K562 (cell line): Measurements from ENCODE around the gene SPINK4. TPM values are rescaled to one million over a fixed set of nuclear protein-coding genes. Genes with fewer than 3 reads are reported as not detected.
A peak's percentile ranks its signal among the peaks of the same experiment; 100 is the strongest.

Experiments
- ATAC-seq: fragments of 200-7000 bp; cut with Tn5 transposase; 3 replicates; pipeline ENCODE4 v1.9.1; 2020; ENCODE audit warnings: moderate library complexity
- BruUV-seq: library from RNA; stranded (reverse); fragments of 400-500 nt; replicated peaks from 2 replicates; lab custom pipeline; 2021; lab: Mats Ljungman, UMichigan
- CTCF ChIA-PET: fragments of 300-600 bp; formaldehyde crosslinking; extraction: SDS; loops from one replicate; lab custom pipeline; 2021; ENCODE audit warnings: low intra/inter-chr PET ratio; lab: Yijun Ruan, JAX
- POLR2A ChIA-PET: fragments of 300-600, 350-650 bp; sonication (Branson Sonifier 250); formaldehyde crosslinking; extraction: SDS; loops from one replicate; lab custom pipeline; 2021; ENCODE audit warnings: antibody characterized with exemption, inconsistent platforms; lab: Yijun Ruan, JAX
- DNase-seq, 4 experiments: peaks; one replicate each; pipeline versions ENCODE4 v3.0.0 to v3.0.0-alpha.2; 2011 to 2018; ENCODE audit warnings: low spot score in 3 of 4, mixed read lengths in 3 of 4; ENCODE audit errors: extremely low read depth in 1 of 4
- FAIRE-seq: peaks from 2 replicates; lab custom pipeline; 2011; peaks lifted over from hg19 to GRCh38; lab: Jason Lieb, UNC
- H2AFZ ChIP-seq: 2 replicates; pipeline ENCODE4 v1.6.0; 2011; ENCODE audit warnings: low read depth, low read length, control low read depth, inconsistent platforms
- H3K27ac ChIP-seq: fragments of 200-600 bp; 3 replicates; pipeline ENCODE4 v1.8.0; 2011; ENCODE audit warnings: low read depth, mild to moderate bottlenecking, control low read depth, inconsistent platforms, low read length, moderate library complexity, mixed read lengths; ENCODE audit errors: extremely low read depth
- H3K27me3 ChIP-seq, 2 experiments: fragments of 300-600 bp in 1 of 2; 2 replicates in 1 of 2; 3 replicates in 1 of 2; pipeline versions ENCODE4 v1.6.0 to v1.8.0; 2011; ENCODE audit warnings: inconsistent platforms in 2 of 2, low read length in 2 of 2, mild to moderate bottlenecking in 1 of 2, mixed read lengths in 1 of 2, moderate library complexity in 1 of 2; ENCODE audit not compliant: control insufficient read depth in 2 of 2, insufficient read depth in 2 of 2
- H3K36me3 ChIP-seq: fragments of 300-600 bp; 3 replicates; pipeline ENCODE4 v1.8.0; 2011; ENCODE audit warnings: mild to moderate bottlenecking, low read length, inconsistent platforms; ENCODE audit not compliant: control insufficient read depth, insufficient read depth
- H3K4me1 ChIP-seq, 2 experiments: fragments of 200-600 bp in 1 of 2; replicated peaks in 1 of 2; 2 replicates in 1 of 2; 3 replicates in 1 of 2; pipeline versions ENCODE4 v1.5.1 to v1.8.0; 2011; ENCODE audit warnings: inconsistent platforms in 2 of 2, low read length in 2 of 2, mild to moderate bottlenecking in 1 of 2, mixed read lengths in 1 of 2, moderate library complexity in 1 of 2; ENCODE audit not compliant: control insufficient read depth in 2 of 2, insufficient read depth in 2 of 2
- H3K4me2 ChIP-seq: 2 replicates; pipeline ENCODE4 v1.6.1; 2011; ENCODE audit warnings: low read length, control low read depth, inconsistent platforms, mixed read lengths; ENCODE audit not compliant: insufficient read depth
- H3K4me3 ChIP-seq: fragments of 200-600 bp; sonication (generic), shearing (Covaris generic); 2 replicates; pipeline ENCODE4 v1.5.1; 2016; ENCODE audit warnings: control low read depth, inconsistent platforms
- H3K79me2 ChIP-seq: fragments of 200-600 bp; 3 replicates; pipeline ENCODE4 v1.8.0; 2011; ENCODE audit warnings: low read length, inconsistent platforms; ENCODE audit not compliant: control insufficient read depth, insufficient read depth
- H3K9ac ChIP-seq, 2 experiments: 2 replicates each; pipeline versions ENCODE4 v1.6.0 to v1.6.1; 2011; ENCODE audit warnings: low read depth in 2 of 2, low read length in 2 of 2, control low read depth in 1 of 2, inconsistent platforms in 1 of 2, mild to moderate bottlenecking in 1 of 2, mixed read lengths in 1 of 2; ENCODE audit not compliant: insufficient read depth in 1 of 2
- H3K9me1 ChIP-seq: one replicate; pipeline ENCODE4 v1.6.0; 2011; ENCODE audit warnings: inconsistent platforms, mild to moderate bottlenecking, low read length, moderate library complexity; ENCODE audit not compliant: control insufficient read depth, insufficient read depth
- H3K9me3 ChIP-seq: replicated peaks from 2 replicates; pipeline ENCODE4 v1.5.1; 2011; ENCODE audit warnings: low read depth, low read length, inconsistent platforms; ENCODE audit not compliant: control insufficient read depth, insufficient read depth
- H4K20me1 ChIP-seq: replicated peaks from 2 replicates; pipeline ENCODE4 v1.6.1; 2011; ENCODE audit warnings: low read length, inconsistent platforms, mixed read lengths; ENCODE audit not compliant: control insufficient read depth, insufficient read depth
- EGR1 ChIP-seq: fragments of 450-650 bp; conservative IDR thresholded peaks from 2 replicates; pipeline ENCODE4 v1.6.1; 2017; ENCODE audit warnings: mild to moderate bottlenecking
- NEUROD1 ChIP-seq: fragments of 150-350 bp; IDR thresholded peaks from 2 replicates; pipeline ENCODE4 v1.6.1; 2014; ENCODE audit warnings: borderline replicate concordance, low read length, low read depth; ENCODE audit not compliant: partially characterized antibody
- SREBF1 ChIP-seq: fragments of 150-350 bp; IDR thresholded peaks from 2 replicates; pipeline ENCODE4 v1.6.1; 2014; ENCODE audit warnings: antibody characterized with exemption, low read depth, low read length, borderline replicate concordance
- TAF15 ChIP-seq: fragments of 200-400 bp; formaldehyde crosslinking; IDR thresholded peaks from 2 replicates; pipeline ENCODE4 v1.6.1; 2017; ENCODE audit warnings: mild to moderate bottlenecking, low read depth, low read length, moderate library complexity
- ZNF217 ChIP-seq: sonication (generic); formaldehyde crosslinking; IDR thresholded peaks from 2 replicates; pipeline ENCODE4 v1.8.0; 2022; ENCODE audit warnings: mild to moderate bottlenecking, missing genetic modification reagents
- WGBS: fragments of 100-300 bp; shearing (Covaris generic); methylation state at CpG from one replicate; pipeline ENCODE4 v1.1.6; 2016; ENCODE audit warnings: low coverage, mixed read lengths; ENCODE audit not compliant: insufficient coverage; ENCODE audit errors: missing lambda C conversion rate; 5-methylcytosine and 5-hydroxymethylcytosine counted together
- in situ Hi-C: fragments of 300-500 bp; cut with MboI; formaldehyde crosslinking; loops from 4 replicates; pipeline ENCODE4 v1.15.0; 2018; ENCODE audit warnings: inconsistent platforms, mixed read lengths
- intact Hi-C: fragments of 100-400 bp; cut with micrococcal nuclease; formaldehyde crosslinking; loops from 2 replicates; pipeline ENCODE4 v1.14.2; 2022
- polyA plus RNA-seq, 8 experiments: library from polyadenylated mRNA; depleted of rRNA in 4 of 8; stranded (reverse) in 5 of 8; unstranded in 3 of 8; fragments of >200 nt; fragmentation: Nextera tagmentation in 2 of 8; fragmentation: Illumina TruSeq in 1 of 8; extraction: Ambion mirVana in 2 of 8; extraction: Trizol in 1 of 8; gene quantifications; 2 replicates each; pipeline versions ENCODE4 v1.2.1 to v1.2.3, GENCODE V29; 2011 to 2014; ENCODE audit warnings: inconsistent platforms in 1 of 8, missing spikeins in 1 of 8
- total RNA-seq, 7 experiments: library from RNA; depleted of rRNA in 6 of 7; stranded (reverse); fragments of >200 nt in 6 of 7; fragmentation: Illumina TruSeq in 2 of 7; extraction: Trizol in 2 of 7; gene quantifications; 2 replicates each; pipeline versions ENCODE4 v1.2.1 to v1.2.3, GENCODE V29; 2011 to 2021; ENCODE audit warnings: low replicate concordance in 1 of 7
- TF ChIP-seq, protein P1 (sequence below): fragments of 250-450 bp; sonication (Bioruptor Pico); IDR thresholded peaks from 2 replicates; pipeline ENCODE4 v1.8.0; 2021; ENCODE audit warnings: mild to moderate bottlenecking, moderate library complexity
- TF ChIP-seq, protein P2 (sequence below): fragments of 200-800 bp; sonication (Bioruptor generic); IDR thresholded peaks from 2 replicates; pipeline ENCODE4 v1.6.1; 2017; ENCODE audit warnings: missing genetic modification characterization, missing compliant biosample characterization
- TF ChIP-seq, protein P3 (sequence below): fragments of 250-450 bp; sonication (Bioruptor Pico); IDR thresholded peaks from 2 replicates; pipeline ENCODE4 v1.5.0; 2020; ENCODE audit warnings: mild to moderate bottlenecking, borderline replicate concordance

SPINK4 gene
- total and polyA plus RNA-seq, 9 of the 15 experiments (the other 6 are each of a cell fraction or from before 2014, with no cell fraction given): 0.74 to 5.5 (median 2.1) TPM; not detected in 2

DNA sequence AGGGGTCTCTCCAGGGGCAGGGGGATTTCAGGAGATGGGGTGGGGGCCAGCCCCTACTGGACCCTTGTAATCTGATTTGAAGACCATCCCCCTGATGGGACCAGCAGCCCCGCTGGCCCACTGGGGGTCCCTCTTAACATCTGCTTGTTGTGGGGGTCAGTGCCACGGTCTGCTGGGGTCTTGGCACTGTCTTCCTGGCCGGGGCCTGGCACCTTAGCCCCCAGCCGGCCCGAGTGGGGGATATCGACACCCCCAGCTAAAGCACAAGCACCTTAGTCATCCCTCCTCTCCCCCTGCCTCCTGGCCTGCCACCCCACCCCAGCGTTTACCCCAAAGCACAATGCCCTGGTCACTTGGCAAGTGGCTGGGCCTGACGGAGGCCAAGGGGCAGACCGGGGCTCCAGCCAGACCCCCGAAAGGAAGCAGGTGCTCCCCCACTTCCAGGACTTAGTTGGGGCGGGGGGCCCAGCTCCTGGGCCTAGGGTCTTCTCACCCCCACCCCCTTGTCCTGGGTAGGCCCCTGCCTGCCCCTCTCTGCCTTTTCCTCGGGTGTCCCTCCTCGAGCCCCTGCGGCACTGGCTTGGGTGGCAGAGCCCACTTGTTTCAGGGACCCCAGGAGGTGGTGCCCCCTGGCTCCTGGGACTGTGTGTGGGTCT lies 49.0 kb downstream of the SPINK4 start (continued):
- no peak for TF ChIP-seq NEUROD1
- TF ChIP-seq, protein P1, sequence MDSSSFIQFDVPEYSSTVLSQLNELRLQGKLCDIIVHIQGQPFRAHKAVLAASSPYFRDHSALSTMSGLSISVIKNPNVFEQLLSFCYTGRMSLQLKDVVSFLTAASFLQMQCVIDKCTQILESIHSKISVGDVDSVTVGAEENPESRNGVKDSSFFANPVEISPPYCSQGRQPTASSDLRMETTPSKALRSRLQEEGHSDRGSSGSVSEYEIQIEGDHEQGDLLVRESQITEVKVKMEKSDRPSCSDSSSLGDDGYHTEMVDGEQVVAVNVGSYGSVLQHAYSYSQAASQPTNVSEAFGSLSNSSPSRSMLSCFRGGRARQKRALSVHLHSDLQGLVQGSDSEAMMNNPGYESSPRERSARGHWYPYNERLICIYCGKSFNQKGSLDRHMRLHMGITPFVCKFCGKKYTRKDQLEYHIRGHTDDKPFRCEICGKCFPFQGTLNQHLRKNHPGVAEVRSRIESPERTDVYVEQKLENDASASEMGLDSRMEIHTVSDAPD (CRISPR knock-in tag): no peak
- TF ChIP-seq TAF15: no peak

DNA sequence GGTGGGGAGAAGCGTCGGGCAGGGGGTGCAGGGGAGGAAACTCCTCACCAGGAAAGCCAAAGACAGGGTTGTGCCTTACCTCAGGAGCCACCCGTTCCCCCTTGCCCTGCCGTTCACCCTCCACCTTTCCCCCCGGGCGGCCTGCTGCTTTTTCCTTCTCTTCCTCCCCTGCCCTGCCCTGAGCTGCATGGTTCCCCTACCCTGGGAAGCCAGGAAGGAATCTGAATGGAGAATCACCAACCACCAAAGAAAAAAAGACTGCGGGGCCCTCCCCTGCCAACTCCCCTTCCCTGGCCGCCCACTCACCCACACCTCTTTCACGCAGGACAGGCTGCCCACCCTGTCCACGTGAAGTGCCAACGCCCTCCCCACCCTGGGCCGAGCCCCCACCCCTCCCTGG lies 49.5 kb downstream of the SPINK4 start:
- CTCF ChIA-PET: interaction anchor here (0.7 kb wide), 1 partner anchor 126 kb away, joined by 3 read pairs; no protein-coding TSS in a partner anchor
- POLR2A ChIA-PET: interaction anchor here (0.8 to 1.9 kb wide), 11 partner anchors 8 to 265 kb away, joined by 3 to 10 read pairs (median 4); partner anchors contain the start of genes DNAJA1 and NOL6
- ATAC-seq: peak; percentile 11
- Histone ChIP-seq H3K27ac (peak overlapping the region; percentile 99), H2AFZ (no peak overlapping the region), H3K79me2 (peaks cover 43% of the 10 kb centered on the region), H4K20me1 (0 out of 2 replicates have a peak, but pooled peaks cover 8% of the 10 kb centered on the region), H3K9ac (peak overlapping the region; percentile 96 to 98), H3K4me3 (peak overlapping the region; percentile 60), H3K4me1 (peaks cover 12 to 21% of the 10 kb centered on the region in 2 experiments; a peak in 4 of 5 replicates), H3K36me3 (peaks cover 29% of the 10 kb centered on the region), H3K27me3 (no peaks in the 10 kb centered on the region), H3K4me2 (peak overlapping the region; percentile 91), H3K9me3 (no peaks in the 10 kb centered on the region), H3K9me1 (no peaks in the 10 kb centered on the region)
- in situ Hi-C loops: no loop called here
- DNase-seq: no peak
- WGBS: no CpG with 5 or more reads among the region's 12 CpGs
- BruUV-seq: no TSS peak
- no peak for FAIRE-seq
- intact Hi-C loops: loop anchor here (10.0 kb wide), 1 partner anchor 165 kb away; no protein-coding TSS in a partner anchor
- TF ChIP-seq, protein P2, sequence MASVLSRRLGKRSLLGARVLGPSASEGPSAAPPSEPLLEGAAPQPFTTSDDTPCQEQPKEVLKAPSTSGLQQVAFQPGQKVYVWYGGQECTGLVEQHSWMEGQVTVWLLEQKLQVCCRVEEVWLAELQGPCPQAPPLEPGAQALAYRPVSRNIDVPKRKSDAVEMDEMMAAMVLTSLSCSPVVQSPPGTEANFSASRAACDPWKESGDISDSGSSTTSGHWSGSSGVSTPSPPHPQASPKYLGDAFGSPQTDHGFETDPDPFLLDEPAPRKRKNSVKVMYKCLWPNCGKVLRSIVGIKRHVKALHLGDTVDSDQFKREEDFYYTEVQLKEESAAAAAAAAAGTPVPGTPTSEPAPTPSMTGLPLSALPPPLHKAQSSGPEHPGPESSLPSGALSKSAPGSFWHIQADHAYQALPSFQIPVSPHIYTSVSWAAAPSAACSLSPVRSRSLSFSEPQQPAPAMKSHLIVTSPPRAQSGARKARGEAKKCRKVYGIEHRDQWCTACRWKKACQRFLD (CRISPR knock-in tag): peak; percentile 5
- no peak for TF ChIP-seq ZNF217 (CRISPR knock-in tag)
- TF ChIP-seq SREBF1: no peak
- TF ChIP-seq, protein P3, sequence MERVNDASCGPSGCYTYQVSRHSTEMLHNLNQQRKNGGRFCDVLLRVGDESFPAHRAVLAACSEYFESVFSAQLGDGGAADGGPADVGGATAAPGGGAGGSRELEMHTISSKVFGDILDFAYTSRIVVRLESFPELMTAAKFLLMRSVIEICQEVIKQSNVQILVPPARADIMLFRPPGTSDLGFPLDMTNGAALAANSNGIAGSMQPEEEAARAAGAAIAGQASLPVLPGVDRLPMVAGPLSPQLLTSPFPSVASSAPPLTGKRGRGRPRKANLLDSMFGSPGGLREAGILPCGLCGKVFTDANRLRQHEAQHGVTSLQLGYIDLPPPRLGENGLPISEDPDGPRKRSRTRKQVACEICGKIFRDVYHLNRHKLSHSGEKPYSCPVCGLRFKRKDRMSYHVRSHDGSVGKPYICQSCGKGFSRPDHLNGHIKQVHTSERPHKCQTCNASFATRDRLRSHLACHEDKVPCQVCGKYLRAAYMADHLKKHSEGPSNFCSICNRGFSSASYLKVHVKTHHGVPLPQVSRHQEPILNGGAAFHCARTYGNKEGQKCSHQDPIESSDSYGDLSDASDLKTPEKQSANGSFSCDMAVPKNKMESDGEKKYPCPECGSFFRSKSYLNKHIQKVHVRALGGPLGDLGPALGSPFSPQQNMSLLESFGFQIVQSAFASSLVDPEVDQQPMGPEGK (CRISPR knock-in tag): no peak
- TF ChIP-seq EGR1: peak; percentile 41; the same call in 1 of the 2 replicates
